OCI-LY1 (cell line): Measurements from ENCODE around the gene CCDC81.

Experiments
- H2AFZ ChIP-seq: fragments of 200-600 bp; sonication (generic), shearing (Covaris generic); 2 replicates; pipeline ENCODE4 v1.6.0; 2014; ENCODE audit warnings: antibody characterized with exemption, mild to moderate bottlenecking, low read length
- H3F3A ChIP-seq: fragments of 200-600 bp; sonication (generic), shearing (Covaris generic); 2 replicates; pipeline ENCODE4 v1.6.0; 2014; ENCODE audit warnings: mild to moderate bottlenecking, antibody characterized with exemption, low read length, moderate library complexity; ENCODE audit not compliant: insufficient read depth
- H3K27ac ChIP-seq: fragments of 200-600 bp; sonication (generic); 2 replicates; pipeline ENCODE4 v1.5.1; 2014; ENCODE audit warnings: low read length, mixed run types, mild to moderate bottlenecking, low read depth; ENCODE audit not compliant: poor library complexity, severe bottlenecking
- H3K27me3 ChIP-seq: fragments of 200-600 bp; sonication (generic); 2 replicates; pipeline ENCODE4 v1.6.0; 2014; ENCODE audit warnings: antibody characterized with exemption, mild to moderate bottlenecking, low read length, moderate library complexity; ENCODE audit not compliant: insufficient read depth
- H3K36me3 ChIP-seq: fragments of 200-600 bp; sonication (generic); 2 replicates; pipeline ENCODE4 v1.6.1; 2014; ENCODE audit warnings: mild to moderate bottlenecking, antibody characterized with exemption, low read length, moderate library complexity, mixed read lengths; ENCODE audit not compliant: insufficient read depth
- H3K4me1 ChIP-seq: fragments of 200-600 bp; sonication (generic); 2 replicates; pipeline ENCODE4 v1.5.1; 2014; ENCODE audit warnings: mild to moderate bottlenecking, low read length, moderate library complexity; ENCODE audit not compliant: insufficient read depth, severe bottlenecking
- H3K4me2 ChIP-seq: fragments of 200-600 bp; sonication (generic), shearing (Covaris generic); 2 replicates; pipeline ENCODE4 v1.6.1; 2014; ENCODE audit warnings: low read length
- H3K4me3 ChIP-seq: fragments of 200-600 bp; sonication (generic); 2 replicates; pipeline ENCODE4 v1.5.1; 2014; ENCODE audit warnings: low read length, low read depth, mild to moderate bottlenecking, mixed read lengths; ENCODE audit not compliant: poor library complexity, severe bottlenecking
- H3K79me2 ChIP-seq: fragments of 200-600 bp; shearing (Covaris generic); 2 replicates; pipeline ENCODE4 v1.6.1; 2016; ENCODE audit warnings: mixed run types, low read length, mixed read lengths; ENCODE audit not compliant: insufficient read depth
- H3K9ac ChIP-seq: fragments of 200-600 bp; sonication (generic), shearing (Covaris generic); 2 replicates; pipeline ENCODE4 v1.6.1; 2014; ENCODE audit warnings: mild to moderate bottlenecking, low read length, mixed read lengths
- H3K9me2 ChIP-seq: fragments of 200-600 bp; sonication (generic), shearing (Covaris generic); 2 replicates; pipeline ENCODE4 v1.6.1; 2014; ENCODE audit warnings: low read depth, mild to moderate bottlenecking, low read length, mixed read lengths
- H3K9me3 ChIP-seq: fragments of 200-600 bp; shearing (Covaris generic); 2 replicates; pipeline ENCODE4 v1.6.1; 2014; ENCODE audit warnings: low read length, mixed read lengths
- H4K20me1 ChIP-seq: fragments of 200-600 bp; sonication (generic), shearing (Covaris generic); 2 replicates; pipeline ENCODE4 v1.6.0; 2016; ENCODE audit warnings: mild to moderate bottlenecking, low read length; ENCODE audit not compliant: insufficient read depth
- CTCF ChIP-seq: fragments of 200-600 bp; sonication (generic), shearing (Covaris generic); IDR thresholded peaks from 2 replicates; pipeline ENCODE4 v1.5.1; 2017; ENCODE audit warnings: mild to moderate bottlenecking, antibody characterized with exemption, low read length, moderate library complexity, mixed read lengths
- EZH2 ChIP-seq: fragments of 200-600 bp; sonication (generic), shearing (Covaris generic); IDR thresholded peaks from 2 replicates; pipeline ENCODE4 v1.8.0; 2017; ENCODE audit warnings: borderline replicate concordance, mixed run types, mild to moderate bottlenecking, antibody characterized with exemption, low read length, moderate library complexity, mixed read lengths

CCDC81 gene

DNA sequence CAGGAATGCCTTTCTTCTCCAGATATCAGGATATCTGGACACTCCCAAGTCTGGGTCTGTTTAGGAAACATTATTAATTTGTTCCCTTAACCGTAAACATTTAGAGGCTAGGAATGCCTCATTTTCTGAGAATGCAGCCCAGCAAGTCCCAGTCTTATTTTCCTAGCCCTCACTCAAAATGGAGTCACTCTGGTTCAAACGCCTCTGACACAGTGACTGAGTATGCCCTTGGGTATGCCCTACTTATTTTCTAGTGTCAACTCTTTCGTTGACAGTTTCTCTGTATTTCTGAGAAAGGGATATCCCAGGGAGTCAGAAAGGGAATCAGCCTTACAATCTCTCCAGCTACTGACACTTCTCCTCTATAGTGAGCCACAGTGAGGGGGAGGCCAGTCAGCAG lies 16.0 kb upstream of the CCDC81 start:
- no peaks in the 10 kb centered on the region; the same call in 1 of the 2 replicates for H3K36me3 ChIP-seq
- TF ChIP-seq EZH2 (no peak), CTCF (no peak)
- H3K9me3 ChIP-seq = no peaks in the 10 kb centered on the region
- no peaks in the 10 kb centered on the region for H3K79me2 ChIP-seq
- no peak overlapping the region for H3K9ac ChIP-seq
- no peak overlapping the region for H3K27ac ChIP-seq
- no peak overlapping the region for H3K4me2 ChIP-seq
- no peaks in the 10 kb centered on the region for H3K4me1 ChIP-seq
- peaks cover 9% of the 10 kb centered on the region; the same call in 1 of the 2 replicates for H3K27me3 ChIP-seq
- H4K20me1 ChIP-seq = no peaks in the 10 kb centered on the region
- no peak overlapping the region for H3K4me3 ChIP-seq
- no peaks in the 10 kb centered on the region for H3K9me2 ChIP-seq
- H2AFZ ChIP-seq = no peak overlapping the region
- no peaks in the 10 kb centered on the region for H3F3A ChIP-seq

DNA sequence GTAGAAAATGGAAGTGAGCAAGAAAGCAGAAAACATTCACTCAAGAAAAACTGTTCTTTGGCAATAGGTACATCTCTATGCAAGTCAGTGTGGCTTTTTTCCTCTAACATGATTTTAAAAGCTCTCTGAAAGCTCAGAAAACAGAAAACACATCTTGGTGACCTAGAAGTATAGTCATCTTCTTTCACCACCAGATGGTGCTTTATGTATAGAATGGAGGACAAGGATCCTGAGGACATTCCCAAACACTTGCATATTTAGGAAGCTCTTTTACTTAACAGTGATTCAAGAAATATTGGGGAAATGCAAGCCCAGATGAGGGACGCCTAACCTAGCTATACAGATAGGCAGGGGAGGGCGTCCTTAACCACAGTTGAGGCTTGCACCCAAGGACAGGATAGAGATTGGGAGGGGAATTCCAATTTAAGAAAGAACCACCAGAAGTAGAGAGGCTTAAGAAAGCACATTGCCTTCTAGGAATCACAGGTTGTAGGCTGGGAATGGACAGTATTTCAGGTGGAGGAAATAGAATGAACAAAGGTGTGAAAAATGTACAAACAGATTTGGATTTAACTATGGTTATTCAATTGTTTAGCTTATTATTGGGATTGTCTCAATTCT lies 13.8 kb upstream of the CCDC81 start:
- no peak overlapping the region for H3K27ac ChIP-seq
- H3F3A ChIP-seq = no peaks in the 10 kb centered on the region
- TF ChIP-seq EZH2 = no peak
- TF ChIP-seq CTCF = no peak
- H3K4me1 ChIP-seq = no peaks in the 10 kb centered on the region
- peaks cover 9% of the 10 kb centered on the region; the same call in 1 of the 2 replicates for H3K27me3 ChIP-seq
- H3K9me3 ChIP-seq = no peaks in the 10 kb centered on the region
- H2AFZ ChIP-seq = no peak overlapping the region
- H3K4me2 ChIP-seq = no peak overlapping the region
- H3K9ac ChIP-seq = no peak overlapping the region
- no peak overlapping the region for H3K4me3 ChIP-seq
- H3K79me2 ChIP-seq = no peaks in the 10 kb centered on the region
- no peaks in the 10 kb centered on the region for H4K20me1 ChIP-seq
- H3K36me3 ChIP-seq = no peaks in the 10 kb centered on the region; the same call in 1 of the 2 replicates
- H3K9me2 ChIP-seq = no peaks in the 10 kb centered on the region

GRCh38 chr11:86363424-86363823 lies 11.3 kb upstream of the CCDC81 start:
- Histone ChIP-seq H3F3A (no peaks in the 10 kb centered on the region), H3K27me3 (peaks cover 9% of the 10 kb centered on the region; the same call in 1 of the 2 replicates), H3K9me3 (no peaks in the 10 kb centered on the region), H3K36me3 (no peaks in the 10 kb centered on the region; the same call in 1 of the 2 replicates), H3K9me2 (no peaks in the 10 kb centered on the region), H3K4me1 (no peaks in the 10 kb centered on the region), H3K27ac (no peak overlapping the region), H3K4me3 (no peak overlapping the region), H4K20me1 (no peaks in the 10 kb centered on the region), H2AFZ (no peak overlapping the region), H3K79me2 (no peaks in the 10 kb centered on the region), H3K4me2 (no peak overlapping the region), H3K9ac (no peak overlapping the region)
- TF ChIP-seq CTCF = no peak
- no peak for TF ChIP-seq EZH2
